Measurements from ENCODE around the gene SOWAHB.

DNA sequence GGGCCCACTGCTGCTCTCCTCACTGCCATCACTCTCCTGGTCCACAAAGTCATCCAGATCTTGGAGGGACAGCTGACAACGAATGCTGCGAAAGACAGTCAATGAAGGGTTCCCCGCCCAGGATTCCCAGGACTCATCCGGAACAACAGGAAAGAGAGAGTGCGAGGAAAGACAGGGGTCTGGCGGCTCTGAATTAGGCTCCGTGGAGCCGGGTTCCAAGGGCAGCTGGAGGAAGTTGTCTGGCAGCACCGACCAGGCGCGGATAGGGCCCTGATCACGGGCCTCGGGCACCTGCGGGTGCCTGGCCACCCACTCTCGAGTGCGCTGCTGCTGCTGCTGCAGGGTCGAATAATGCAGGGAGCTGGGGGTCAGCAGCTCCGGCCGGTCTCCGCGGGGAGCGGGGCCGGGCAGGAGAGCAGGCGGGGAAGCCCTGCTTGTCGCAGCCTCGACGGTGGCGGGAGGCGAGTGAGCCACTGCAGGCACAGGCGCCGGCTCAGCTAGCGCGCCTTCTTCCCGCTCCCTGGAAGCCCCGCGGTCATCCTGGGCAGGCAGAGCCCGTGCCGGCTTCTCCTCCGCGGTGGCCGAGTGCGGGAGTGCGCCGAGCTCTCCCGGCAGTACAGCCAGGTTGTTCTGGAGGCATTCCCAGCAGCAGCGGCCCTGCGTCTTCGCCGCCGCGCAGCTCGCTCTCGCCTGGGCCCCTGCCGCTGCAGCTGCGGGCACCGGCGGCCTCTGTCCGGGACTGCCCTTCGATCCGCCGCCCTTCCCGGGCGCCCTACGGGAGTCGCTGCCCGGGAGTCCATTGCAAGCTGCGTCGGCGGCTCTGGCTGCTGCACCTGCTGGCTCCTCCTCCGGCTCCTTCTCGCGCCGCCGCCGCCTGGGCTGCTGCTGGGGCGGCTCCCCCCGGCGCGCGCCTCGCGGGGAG, 1.1 kb downstream of the SOWAHB start:
- TF ChIP-seq CTCF (IDR thresholded peaks at IDR 0.05) (no peak), EZH2phosphoT487 (IDR thresholded peaks at IDR 0.05) (peak; percentile 86), EZH2 (IDR thresholded peaks at IDR 0.05) (peak; percentile 78)
